Spleen (tissue), 7 donors: ENCODE measurements around the gene TDRD12.

Source experiments
- POLR2AphosphoS5 ChIP-seq, 3 donors: sonication (generic); formaldehyde crosslinking; IDR thresholded peaks; one replicate each; pipeline ENCODE4 v1.5.1; 2017; ENCODE audit warnings: antibody characterized with exemption in 3 of 3
- TF ChIP-seq, protein P1 (sequence below), 11 experiments: fragments of 200-600 bp in 7 of 11; fragments of 450-650 bp in 4 of 11; sonication (generic) in 4 of 11; IDR thresholded peaks in 8 of 11; conservative IDR thresholded peaks in 3 of 11; 1 replicate in 7 of 11; 2 replicates in 4 of 11; pipeline versions ENCODE4 v1.4.0 to v1.8.0; 2016 to 2021; ENCODE audit warnings: antibody characterized with exemption in 11 of 11, inconsistent platforms in 4 of 11, mild to moderate bottlenecking in 1 of 11
- donor health status: DM: no; HTN: no; CAD: no; lungs with moderate emphysema.
- donor health status: DM: no; HTN: no; CAD: no.
- donor health status: DM: no; HTN: no; CAD: no.

DNA sequence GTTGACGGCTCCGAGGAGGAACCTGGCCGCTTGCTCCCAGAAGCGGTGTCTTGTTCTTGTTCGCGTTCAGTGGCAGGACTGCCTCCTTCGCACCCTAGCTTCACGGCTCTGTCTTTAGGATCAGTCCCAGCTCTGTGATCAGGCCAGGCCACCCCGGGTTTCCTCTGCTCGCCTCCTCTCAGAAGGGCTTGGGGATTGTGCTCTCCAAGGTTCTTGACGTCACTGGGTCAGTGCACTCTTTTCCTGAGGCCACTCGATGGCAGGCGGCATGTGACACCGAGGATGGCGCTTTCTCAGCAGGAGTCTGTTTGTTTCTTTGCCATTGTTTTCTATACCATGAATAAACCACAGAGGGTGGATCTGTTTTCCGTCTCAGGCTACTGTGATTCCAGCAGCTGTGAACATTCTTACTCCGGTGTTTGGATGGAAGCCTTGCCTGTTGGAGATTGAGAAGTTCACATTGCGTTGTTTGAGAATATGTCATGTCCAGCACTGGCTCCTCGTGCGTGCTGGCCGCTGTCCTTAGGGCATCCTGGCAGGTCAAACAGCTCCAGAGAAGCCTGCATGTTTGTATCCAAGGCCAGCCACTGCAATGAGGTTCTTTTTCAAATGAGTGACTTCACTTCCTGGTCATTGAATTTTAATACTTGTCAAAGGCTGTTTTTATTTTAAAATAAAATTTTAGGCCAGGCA lies 105.5 kb downstream of the TDRD12 start:
- TF ChIP-seq POLR2AphosphoS5 (IDR thresholded peaks at IDR 0.05): no peak
- TF ChIP-seq, protein P1, sequence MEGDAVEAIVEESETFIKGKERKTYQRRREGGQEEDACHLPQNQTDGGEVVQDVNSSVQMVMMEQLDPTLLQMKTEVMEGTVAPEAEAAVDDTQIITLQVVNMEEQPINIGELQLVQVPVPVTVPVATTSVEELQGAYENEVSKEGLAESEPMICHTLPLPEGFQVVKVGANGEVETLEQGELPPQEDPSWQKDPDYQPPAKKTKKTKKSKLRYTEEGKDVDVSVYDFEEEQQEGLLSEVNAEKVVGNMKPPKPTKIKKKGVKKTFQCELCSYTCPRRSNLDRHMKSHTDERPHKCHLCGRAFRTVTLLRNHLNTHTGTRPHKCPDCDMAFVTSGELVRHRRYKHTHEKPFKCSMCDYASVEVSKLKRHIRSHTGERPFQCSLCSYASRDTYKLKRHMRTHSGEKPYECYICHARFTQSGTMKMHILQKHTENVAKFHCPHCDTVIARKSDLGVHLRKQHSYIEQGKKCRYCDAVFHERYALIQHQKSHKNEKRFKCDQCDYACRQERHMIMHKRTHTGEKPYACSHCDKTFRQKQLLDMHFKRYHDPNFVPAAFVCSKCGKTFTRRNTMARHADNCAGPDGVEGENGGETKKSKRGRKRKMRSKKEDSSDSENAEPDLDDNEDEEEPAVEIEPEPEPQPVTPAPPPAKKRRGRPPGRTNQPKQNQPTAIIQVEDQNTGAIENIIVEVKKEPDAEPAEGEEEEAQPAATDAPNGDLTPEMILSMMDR (IDR thresholded peaks at IDR 0.05 in 8 of 11, conservative IDR thresholded peaks at IDR 0.05 in 3 of 11): no peak
